ENCODE measurements around the gene DTL. TPM values are rescaled to one million over a fixed set of nuclear protein-coding genes. Genes with fewer than 3 reads are reported as not detected.

DTL gene
- total RNA-seq, 2 experiments from 2014 or later = 92.0 to 95.9 TPM

- ChIA-PET POLR2A (no interaction called here), CTCF (interaction anchor here (1.1 to 2.0 kb wide), 3 partner anchors 9 to 306 kb away, joined by 3 to 7 read pairs (median 4); partner anchors contain the start of genes DTL and INTS7)
- Mint-ChIP-seq H3K9me3 (no peaks in the 10 kb centered on the region), H3K4me3 (no peak overlapping the region), H3K27me3 (no peaks in the 10 kb centered on the region), H3K4me1 (ENCODE audit: low read depth) (no peaks in the 10 kb centered on the region), H3K27ac (no peak overlapping the region), H3K36me3 (ENCODE audit: low read depth) (peaks cover 27% of the 10 kb centered on the region)
- DNase-seq (no peak), ATAC-seq (no peak)
- TF ChIP-seq CTCF (IDR thresholded peaks at IDR 0.05) = no peak
- intact Hi-C loops (cut with micrococcal nuclease) = no loop called here
These were observed 30.5 kb upstream of the DTL start for GRCh38 chr1:212004895-212005608.

- ChIA-PET POLR2A (no interaction called here), CTCF (interaction anchor here (0.7 to 1.1 kb wide), 3 partner anchors 28 to 359 kb away, joined by 3 read pairs; partner anchors contain the start of genes DTL and INTS7)
- Mint-ChIP-seq H3K27ac (no peak overlapping the region), H3K4me3 (no peak overlapping the region), H3K9me3 (no peaks in the 10 kb centered on the region), H3K36me3 (ENCODE audit: low read depth) (peaks cover 25% of the 10 kb centered on the region), H3K27me3 (no peaks in the 10 kb centered on the region), H3K4me1 (ENCODE audit: low read depth) (peaks cover 2% of the 10 kb centered on the region)
- DNase-seq = no peak
- intact Hi-C loops (cut with micrococcal nuclease) = no loop called here
- no peak for TF ChIP-seq CTCF (IDR thresholded peaks at IDR 0.05)
- ATAC-seq = no peak
These were observed 28.4 kb upstream of the DTL start for GRCh38 chr1:212007178-212007577.

- Mint-ChIP-seq H3K4me3 (no peak overlapping the region), H3K27me3 (no peaks in the 10 kb centered on the region), H3K27ac (no peak overlapping the region), H3K9me3 (no peaks in the 10 kb centered on the region), H3K36me3 (ENCODE audit: low read depth) (peaks cover 24% of the 10 kb centered on the region), H3K4me1 (ENCODE audit: low read depth) (peaks cover 3% of the 10 kb centered on the region)
- intact Hi-C loops (cut with micrococcal nuclease) = no loop called here
- POLR2A ChIA-PET = interaction anchor here (0.9 kb wide), 1 partner anchor 10 kb away, joined by 4 read pairs; no protein-coding TSS in a partner anchor
- TF ChIP-seq CTCF (IDR thresholded peaks at IDR 0.05) = no peak
- DNase-seq = no peak
- CTCF ChIA-PET = interaction anchor here (0.7 to 1.1 kb wide), 2 partner anchors 28 to 327 kb away, joined by 3 read pairs; partner anchors contain the start of genes DTL and INTS7
- no peak for ATAC-seq
These were observed 27.7 kb upstream of the DTL start for GRCh38 chr1:212007886-212008285.

DNA sequence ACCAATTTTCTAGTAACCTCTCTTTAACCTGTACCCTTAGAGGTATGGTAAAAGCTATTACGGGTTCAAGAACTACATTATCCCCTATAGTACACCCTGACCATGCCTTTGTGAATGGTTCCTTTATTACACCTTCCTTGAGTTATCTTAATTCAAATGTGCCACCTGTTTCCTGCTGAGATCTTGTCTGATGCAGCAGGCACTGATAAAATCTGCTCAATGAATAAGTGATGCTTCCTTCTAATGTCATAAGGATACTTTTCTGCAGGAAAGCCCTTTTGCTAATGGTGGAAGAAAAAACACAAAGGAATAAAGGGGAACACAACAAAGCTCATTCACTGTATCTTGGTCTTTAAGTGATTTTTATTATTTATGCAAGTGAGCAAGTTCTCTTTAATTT, 26.0 kb upstream of the DTL start:
- Mint-ChIP-seq H3K9me3 (no peaks in the 10 kb centered on the region), H3K4me1 (ENCODE audit: low read depth) (peaks cover 3% of the 10 kb centered on the region), H3K27me3 (no peaks in the 10 kb centered on the region), H3K36me3 (ENCODE audit: low read depth) (peaks cover 20% of the 10 kb centered on the region), H3K27ac (no peak overlapping the region), H3K4me3 (no peak overlapping the region)
- TF ChIP-seq CTCF (IDR thresholded peaks at IDR 0.05) = no peak
- intact Hi-C loops (cut with micrococcal nuclease) = no loop called here
- DNase-seq (no peak), ATAC-seq (no peak)
- POLR2A ChIA-PET = interaction anchor here (0.6 kb wide), 2 partner anchors 25 to 346 kb away, joined by 3 read pairs; no protein-coding TSS in a partner anchor
- CTCF ChIA-PET = interaction anchor here (1.4 to 2.5 kb wide), 5 partner anchors 26 to 446 kb away, joined by 3 to 14 read pairs (median 6); partner anchors contain the start of genes DTL and INTS7

DNA sequence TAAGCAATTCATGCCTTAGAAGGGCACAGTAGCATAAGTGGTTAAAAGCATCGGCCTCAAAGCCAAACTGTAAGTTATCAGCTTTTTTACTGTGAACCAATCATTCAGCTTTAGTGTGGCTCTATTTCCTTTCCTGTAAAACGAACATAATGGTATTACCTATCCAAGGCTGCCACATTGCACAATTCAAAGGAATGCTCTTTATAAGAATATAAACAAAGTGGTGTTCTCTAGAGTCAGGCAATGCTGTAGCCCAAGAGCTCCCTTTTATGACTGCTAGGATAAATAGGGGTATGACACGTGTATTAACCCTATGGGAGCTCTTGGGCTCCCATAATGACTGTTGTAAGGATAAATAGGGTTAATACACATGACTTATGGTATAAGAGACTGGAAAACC, 25.5 kb upstream of the DTL start:
- Mint-ChIP-seq H3K36me3 (ENCODE audit: low read depth) (peaks cover 19% of the 10 kb centered on the region), H3K9me3 (no peaks in the 10 kb centered on the region), H3K27ac (no peak overlapping the region), H3K4me3 (no peak overlapping the region), H3K4me1 (ENCODE audit: low read depth) (peaks cover 3% of the 10 kb centered on the region), H3K27me3 (no peaks in the 10 kb centered on the region)
- CTCF ChIA-PET = interaction anchor here (0.9 to 2.5 kb wide), 6 partner anchors 25 to 446 kb away, joined by 3 to 14 read pairs (median 6); partner anchors contain the start of genes DTL and INTS7
- intact Hi-C loops (cut with micrococcal nuclease) = no loop called here
- ATAC-seq (no peak), DNase-seq (no peak)
- TF ChIP-seq CTCF (IDR thresholded peaks at IDR 0.05) = no peak
- POLR2A ChIA-PET = interaction anchor here (0.6 kb wide), 2 partner anchors 25 to 345 kb away, joined by 3 read pairs; no protein-coding TSS in a partner anchor

Measured in activated CD8-positive, alpha-beta T cell treated with anti-CD3 and anti-CD28 coated beads for 36 hours (primary cell).